Right ventricle myocardium inferior (tissue), 1 donor: ENCODE results near the gene TGFB2. TPM values are rescaled to one million over a fixed set of nuclear protein-coding genes. Genes with fewer than 3 reads are reported as not detected.
A peak's percentile ranks its signal among the peaks of the same experiment; 100 is the strongest.
"Not testable (repeated sequence)": the region's sequence is repeated elsewhere in the genome, so short reads cannot be mapped to it uniquely, and the experiment has no call there.

Source experiments
- ATAC-seq: fragments of 200-7000 bp; cut with Tn5 transposase; one replicate; pipeline ENCODE4 v1.9.1; 2020; ENCODE audit warnings: mild to moderate bottlenecking, moderate library complexity
- DNase-seq: peaks from one replicate; pipeline ENCODE4 v3.0.0; 2021; ENCODE audit errors: missing footprints
- intact Hi-C: fragments of 100-400 bp; cut with DNase I; formaldehyde crosslinking; loops from one replicate; pipeline ENCODE4 v1.11.0; 2022
- long read RNA-seq: library from polyadenylated mRNA; unstranded; transcript quantifications from one replicate; pipeline ENCODE4 v2.0.0, GENCODE V29; 2021
- total RNA-seq: library from RNA; stranded (reverse); fragmentation: NEBNext Ultra II Directional; extraction: Animal tissue kit (Norgen Biotek cat#: 25700); gene quantifications from one replicate; pipeline ENCODE4 v1.2.1, GENCODE V29; 2021
- donor health status: DM: no; HTN: yes; CAD: no; lungs with severe emphysema.

The TGFB2 gene
- 1.6 TPM for total RNA-seq
- long read RNA-seq, full-length matches to known transcripts = 2 of 2 reads
- long read RNA-seq, partial matches to known transcripts = 0 of 2 reads
- long read RNA-seq, other reads (novel, unspliced or antisense) = 0 of 2 reads

- DNase-seq (peak; percentile 66), ATAC-seq (peak; percentile 62)
- intact Hi-C loops = loop anchor here (5.0 to 10.0 kb wide), 4 partner anchors 117 to 830 kb away; partner anchors contain the start of gene LYPLAL1
These were observed at the start of gene TGFB2 for GRCh38 chr1:218344814-218345672. TGFB2 (plus strand) TSS chr1:218345336; CDS start chr1:218346702, 1,366 bp downstream.

DNA sequence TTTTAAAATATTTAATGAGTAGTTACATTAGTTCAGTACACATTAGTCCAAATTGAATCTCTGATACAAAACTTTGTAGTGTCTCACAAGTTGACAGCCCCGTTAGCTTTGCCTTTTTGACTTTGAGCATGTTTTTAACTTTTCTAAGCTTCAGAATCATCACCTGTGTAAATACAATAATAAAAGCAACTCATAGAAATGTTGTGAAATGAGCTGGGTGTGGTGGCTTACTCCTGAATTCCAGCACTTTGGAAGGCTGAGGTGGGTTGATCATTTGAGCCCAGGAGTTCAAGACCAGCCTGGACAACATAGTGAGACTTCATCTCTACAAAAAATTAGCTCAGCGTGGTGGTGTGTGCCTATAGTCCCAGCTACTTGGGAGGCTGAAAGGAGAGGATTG lies 49.0 kb upstream of the TGFB2 start:
- intact Hi-C loops = no loop called here
- no peak for ATAC-seq
- no peak for DNase-seq

DNA sequence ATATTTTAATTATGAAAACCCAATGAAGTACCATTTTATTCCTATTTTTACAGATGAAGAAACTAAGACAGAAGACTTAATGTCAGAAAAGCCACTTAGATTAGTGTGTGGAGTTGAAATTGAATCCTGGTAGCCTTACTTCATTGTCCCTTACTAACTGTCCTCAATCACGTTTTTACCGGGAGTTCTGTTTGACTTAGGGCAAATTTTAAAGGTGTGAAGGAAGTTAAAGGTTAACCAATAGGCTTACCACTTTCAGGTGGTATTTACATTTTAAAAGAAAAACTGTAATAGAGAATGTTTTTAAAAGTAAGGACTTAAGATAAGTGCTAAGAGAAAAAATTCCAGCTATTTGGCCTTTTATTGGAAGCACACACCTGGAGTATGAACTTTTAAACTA lies 47.7 kb upstream of the TGFB2 start:
- DNase-seq = no peak
- ATAC-seq = no peak
- intact Hi-C loops = no loop called here

- DNase-seq (no peak), ATAC-seq (no peak)
These were observed 47.3 kb upstream of the TGFB2 start for GRCh38 chr1:218297867-218298266.

GRCh38 chr1:218298398-218298797 lies 46.7 kb upstream of the TGFB2 start:
- DNase-seq (no peak), ATAC-seq (no peak)
- intact Hi-C loops = no loop called here

More at GRCh38 chr1:218297867-218298266, 47.3 kb upstream of the TGFB2 start:
- intact Hi-C loops = no loop called here

DNA sequence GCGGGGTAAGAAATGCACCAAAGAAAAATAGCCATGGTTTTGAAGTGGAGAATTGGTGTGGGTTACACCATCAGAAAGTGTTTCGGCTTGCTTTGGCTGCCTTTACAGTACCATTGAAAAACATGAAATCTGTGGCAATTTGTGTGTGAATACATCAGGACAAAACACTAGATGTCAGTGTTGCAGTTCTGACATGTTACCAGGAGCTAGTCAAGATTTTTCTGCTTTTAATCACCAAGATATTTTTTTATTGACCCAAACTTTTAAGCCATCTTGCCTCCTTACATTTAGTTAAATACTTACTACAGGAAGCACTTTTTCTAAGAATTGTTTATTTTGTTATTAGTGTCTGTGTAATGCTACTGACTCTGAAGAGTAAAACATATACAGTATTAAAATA lies 45.7 kb upstream of the TGFB2 start:
- intact Hi-C loops = no loop called here
- no peak for ATAC-seq

GRCh38 chr1:218301217-218301616 lies 43.9 kb upstream of the TGFB2 start:
- DNase-seq (no peak), ATAC-seq (no peak)
- intact Hi-C loops = no loop called here

More for the DNA sequence above, 45.7 kb upstream of the TGFB2 start:
- DNase-seq = no peak

GRCh38 chr1:218302155-218302554 lies 43.0 kb upstream of the TGFB2 start:
- ATAC-seq = no peak
- DNase-seq = no peak
- intact Hi-C loops = no loop called here

- DNase-seq = no peak
- intact Hi-C loops = no loop called here
- no peak for ATAC-seq
These were observed 41.8 kb upstream of the TGFB2 start for GRCh38 chr1:218303176-218303879.

GRCh38 chr1:218304281-218305039 lies 40.7 kb upstream of the TGFB2 start:
- intact Hi-C loops = no loop called here
- DNase-seq = peak; percentile 78
- peak; percentile 92 for ATAC-seq

- intact Hi-C loops = no loop called here
- DNase-seq (no peak), ATAC-seq (peak; percentile 50)
These were observed 39.6 kb upstream of the TGFB2 start for GRCh38 chr1:218305472-218306064.

GRCh38 chr1:218312509-218312908 lies 32.6 kb upstream of the TGFB2 start:
- DNase-seq = no peak
- intact Hi-C loops = no loop called here
- no peak for ATAC-seq

DNA sequence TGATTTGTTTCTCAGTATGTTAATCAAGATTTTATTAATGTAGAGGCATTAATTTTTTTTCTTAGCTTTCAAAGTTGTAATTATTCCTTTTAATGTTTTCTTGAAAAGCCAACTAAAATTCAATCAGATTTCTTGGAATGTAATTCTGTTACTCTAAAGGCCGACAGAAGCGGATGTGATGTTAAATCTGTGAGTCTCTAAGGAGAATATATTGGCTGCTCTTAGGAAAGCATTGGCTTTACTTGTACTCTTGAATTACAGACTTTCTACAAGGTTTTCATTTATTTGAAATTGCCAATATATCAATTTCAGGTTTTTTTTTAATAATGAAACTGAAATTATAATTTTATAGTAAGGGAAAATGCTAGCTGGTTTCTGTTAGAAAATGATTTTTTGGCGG lies 30.8 kb upstream of the TGFB2 start:
- no peak for ATAC-seq
- intact Hi-C loops = no loop called here
- DNase-seq = no peak

DNA sequence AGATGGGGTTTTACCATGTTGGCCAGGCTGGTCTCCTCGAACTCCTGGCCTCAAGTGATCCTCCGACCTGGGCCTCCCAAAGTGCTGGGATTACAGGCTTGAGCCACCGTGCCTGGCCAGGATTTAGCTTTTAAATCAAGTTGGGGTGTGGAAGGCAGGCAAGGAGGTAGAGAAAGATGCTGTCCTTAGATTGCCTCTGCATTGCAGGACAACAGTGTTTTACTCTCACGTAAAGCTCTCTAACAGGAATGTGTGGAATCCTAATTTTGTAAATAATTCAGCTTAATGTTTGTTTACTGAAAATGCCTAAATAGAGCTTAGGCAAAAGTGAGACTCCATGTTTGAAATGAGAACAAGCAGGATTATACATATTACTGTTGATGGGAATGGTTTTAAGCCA lies 29.5 kb upstream of the TGFB2 start:
- ATAC-seq (no peak), DNase-seq (no peak)
- intact Hi-C loops = no loop called here

DNA sequence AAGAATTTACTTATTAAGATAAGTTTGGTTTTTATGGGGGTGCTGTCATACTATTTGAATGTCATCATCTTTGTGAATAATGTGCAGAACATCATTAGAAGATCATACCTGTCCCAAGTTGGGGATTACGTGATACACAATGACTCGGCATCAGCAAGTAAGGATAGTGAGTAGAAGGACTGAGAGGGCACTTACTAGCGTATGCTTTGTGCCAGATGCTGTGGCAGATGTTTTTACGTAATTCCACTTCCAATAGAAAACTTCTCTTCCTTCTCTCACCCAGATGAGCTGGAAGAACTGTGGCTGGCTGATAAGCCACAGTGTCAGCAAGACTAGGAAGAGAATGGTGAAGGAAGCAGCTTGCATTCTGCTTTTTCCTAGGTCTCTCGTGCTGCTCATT lies 28.1 kb upstream of the TGFB2 start:
- DNase-seq = no peak
- intact Hi-C loops = no loop called here
- ATAC-seq = no peak

DNA sequence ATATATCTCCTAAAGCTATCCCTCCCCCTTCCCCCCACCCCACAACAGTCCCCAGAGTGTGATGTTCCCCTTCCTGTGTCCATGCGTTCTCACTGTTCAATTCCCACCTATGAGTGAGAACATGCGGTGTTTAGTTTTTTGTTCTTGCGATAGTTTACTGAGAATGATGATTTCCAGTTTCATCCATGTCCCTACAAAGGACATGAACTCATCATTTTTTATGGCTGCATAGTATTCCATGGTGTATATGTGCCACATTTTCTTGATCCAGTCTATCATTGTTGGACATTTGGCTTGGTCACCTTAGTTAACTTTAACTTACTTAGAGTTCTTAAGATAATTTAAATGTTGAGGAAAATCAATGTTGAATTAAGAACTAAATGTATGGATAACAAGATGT lies 25.0 kb upstream of the TGFB2 start:
- intact Hi-C loops = loop anchor here (10.0 kb wide), 1 partner anchor 1095 kb away; no protein-coding TSS in a partner anchor
- not testable (repeated sequence) for ATAC-seq, DNase-seq

GRCh38 chr1:218322762-218323161 lies 22.4 kb upstream of the TGFB2 start:
- ATAC-seq (no peak), DNase-seq (peak; percentile 65)
- intact Hi-C loops = loop anchor here (10.0 kb wide), 1 partner anchor 1092 kb away; no protein-coding TSS in a partner anchor

- intact Hi-C loops = loop anchor here (10.0 kb wide), 1 partner anchor 1091 kb away; no protein-coding TSS in a partner anchor
- no peak for ATAC-seq
These were observed 21.4 kb upstream of the TGFB2 start for GRCh38 chr1:218323568-218324225.

More at GRCh38 chr1:218323568-218324225, 21.4 kb upstream of the TGFB2 start:
- DNase-seq = no peak
